Stomach (tissue), 4 donors: ENCODE measurements around the gene M1AP.

Source experiments
- EP300 ChIP-seq: sonication (generic); formaldehyde crosslinking; IDR thresholded peaks from one replicate; pipeline ENCODE4 v1.6.1; 2017; ENCODE audit warnings: antibody characterized with exemption
- POLR2A ChIP-seq, 4 donors: fragments of 450-650 bp; IDR thresholded peaks; one replicate each; pipeline ENCODE4 v1.6.1; 2016; ENCODE audit warnings: antibody characterized with exemption in 4 of 4, control low read depth in 2 of 4, mild to moderate bottlenecking in 1 of 4, moderate library complexity in 1 of 4
- POLR2AphosphoS5 ChIP-seq, 3 donors: sonication (generic); formaldehyde crosslinking; IDR thresholded peaks; one replicate each; pipeline ENCODE4 v1.6.1; 2016; ENCODE audit warnings: antibody characterized with exemption in 3 of 3
- TF ChIP-seq, protein P1 (sequence below), 7 experiments: fragments of 450-650 bp in 4 of 7; fragments of 200-600 bp in 3 of 7; sonication (generic) in 3 of 7; IDR thresholded peaks; one replicate each; pipeline ENCODE4 v1.5.1; 2016 to 2019; ENCODE audit warnings: antibody characterized with exemption in 7 of 7, control low read depth in 2 of 7, mild to moderate bottlenecking in 1 of 7

DNA sequence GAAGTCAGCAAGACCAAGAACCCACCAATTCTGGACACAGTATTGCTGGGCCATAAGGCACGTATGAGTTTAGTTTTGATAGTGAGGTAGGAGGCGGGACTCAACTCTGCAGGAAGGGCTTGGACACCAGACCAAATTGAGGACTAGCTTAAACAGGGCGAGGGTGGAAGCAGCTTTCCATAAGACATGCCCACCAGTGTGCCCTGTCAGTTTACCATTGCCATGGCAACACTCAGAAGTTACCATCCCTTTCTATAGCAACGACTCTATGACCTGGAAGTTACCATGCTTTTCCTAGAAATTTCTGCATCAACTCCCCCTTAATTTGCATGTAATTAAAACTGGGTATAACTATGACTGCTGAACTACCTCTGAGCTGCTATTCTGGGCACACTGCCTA lies 2.8 kb downstream of the M1AP start:
- TF ChIP-seq, protein P1, sequence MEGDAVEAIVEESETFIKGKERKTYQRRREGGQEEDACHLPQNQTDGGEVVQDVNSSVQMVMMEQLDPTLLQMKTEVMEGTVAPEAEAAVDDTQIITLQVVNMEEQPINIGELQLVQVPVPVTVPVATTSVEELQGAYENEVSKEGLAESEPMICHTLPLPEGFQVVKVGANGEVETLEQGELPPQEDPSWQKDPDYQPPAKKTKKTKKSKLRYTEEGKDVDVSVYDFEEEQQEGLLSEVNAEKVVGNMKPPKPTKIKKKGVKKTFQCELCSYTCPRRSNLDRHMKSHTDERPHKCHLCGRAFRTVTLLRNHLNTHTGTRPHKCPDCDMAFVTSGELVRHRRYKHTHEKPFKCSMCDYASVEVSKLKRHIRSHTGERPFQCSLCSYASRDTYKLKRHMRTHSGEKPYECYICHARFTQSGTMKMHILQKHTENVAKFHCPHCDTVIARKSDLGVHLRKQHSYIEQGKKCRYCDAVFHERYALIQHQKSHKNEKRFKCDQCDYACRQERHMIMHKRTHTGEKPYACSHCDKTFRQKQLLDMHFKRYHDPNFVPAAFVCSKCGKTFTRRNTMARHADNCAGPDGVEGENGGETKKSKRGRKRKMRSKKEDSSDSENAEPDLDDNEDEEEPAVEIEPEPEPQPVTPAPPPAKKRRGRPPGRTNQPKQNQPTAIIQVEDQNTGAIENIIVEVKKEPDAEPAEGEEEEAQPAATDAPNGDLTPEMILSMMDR (IDR thresholded peaks at IDR 0.05), result no peak
- TF ChIP-seq POLR2AphosphoS5 (IDR thresholded peaks at IDR 0.05), result no peak
- TF ChIP-seq POLR2A (IDR thresholded peaks at IDR 0.05), result no peak
- no peak for TF ChIP-seq EP300
